SU-DHL-6 (cell line): ENCODE data around the gene SLC2A6.

Experiments used
- CTCF ChIP-seq: fragments of 200-600 bp; sonication (generic); IDR thresholded peaks from one replicate; pipeline ENCODE4 v1.5.1; 2017; ENCODE audit warnings: antibody characterized with exemption, mild to moderate bottlenecking, low read length, moderate library complexity; ENCODE audit not compliant: insufficient read depth, poor library complexity, severe bottlenecking
- EZH2phosphoT487 ChIP-seq: fragments of 200-600 bp; sonication (generic), shearing (Covaris generic); conservative IDR thresholded peaks from 2 replicates; pipeline ENCODE4 v1.6.1; 2018; ENCODE audit warnings: mild to moderate bottlenecking, antibody characterized with exemption, low read length, moderate library complexity, mixed read lengths

GRCh38 chr9:133428617-133429101 lies 50.2 kb downstream of the SLC2A6 start:
- TF ChIP-seq CTCF (no peak), EZH2phosphoT487 (no peak)
